Neural progenitor cell (in vitro differentiated cells): Measurements from ENCODE around the gene IP6K2. TPM values are rescaled to one million over a fixed set of nuclear protein-coding genes. Genes with fewer than 3 reads are reported as not detected.

Experiments
- DNase-seq: peaks from one replicate; pipeline ENCODE4 v3.0.0-alpha.2; 2016; ENCODE audit warnings: low spot score
- H2AFZ ChIP-seq: fragments of 200-600 bp; sonication (generic); replicated peaks from 2 replicates; pipeline ENCODE4 v1.6.1; 2016; ENCODE audit warnings: antibody characterized with exemption
- H3F3A ChIP-seq: fragments of 200-600 bp; sonication (generic); 2 replicates; pipeline ENCODE4 v1.6.1; 2016; ENCODE audit warnings: antibody characterized with exemption, low read depth
- H3K27ac ChIP-seq: fragments of 200-600 bp; sonication (generic); 2 replicates; pipeline ENCODE4 v1.5.1; 2016; ENCODE audit warnings: mild to moderate bottlenecking
- H3K27me3 ChIP-seq: fragments of 200-600 bp; sonication (generic); 2 replicates; pipeline ENCODE4 v1.6.1; 2016; ENCODE audit warnings: mild to moderate bottlenecking, moderate library complexity
- H3K36me3 ChIP-seq: fragments of 200-600 bp; sonication (generic); 2 replicates; pipeline ENCODE4 v1.5.1; 2016
- H3K4me1 ChIP-seq: fragments of 200-600 bp; sonication (generic); 2 replicates; pipeline ENCODE4 v1.6.1; 2016; ENCODE audit warnings: mixed run types
- H3K4me2 ChIP-seq: fragments of 200-600 bp; sonication (generic); 2 replicates; pipeline ENCODE4 v1.6.1; 2016
- H3K4me3 ChIP-seq: fragments of 200-600 bp; sonication (generic); 2 replicates; pipeline ENCODE4 v1.5.1; 2016
- H3K79me2 ChIP-seq: fragments of 200-600 bp; sonication (generic); 2 replicates; pipeline ENCODE4 v1.6.1; 2016; ENCODE audit warnings: low read depth
- H3K9ac ChIP-seq: fragments of 200-600 bp; sonication (generic); 2 replicates; pipeline ENCODE4 v1.6.1; 2016
- H3K9me3 ChIP-seq: fragments of 200-600 bp; sonication (generic); 2 replicates; pipeline ENCODE4 v1.5.1; 2016; ENCODE audit warnings: low read depth
- H4K20me1 ChIP-seq: fragments of 200-600 bp; sonication (generic); 2 replicates; pipeline ENCODE4 v1.6.1; 2016; ENCODE audit warnings: low read depth
- H3K27ac Mint-ChIP-seq: 3 replicates; pipeline ENCODE4 v1.8.0; 2021; ENCODE audit warnings: mixed read lengths
- H3K27me3 Mint-ChIP-seq: 2 replicates; pipeline ENCODE4 v1.8.0; 2022; ENCODE audit warnings: low read depth, mild to moderate bottlenecking, inconsistent platforms, moderate library complexity, mixed read lengths; ENCODE audit not compliant: insufficient read depth
- H3K36me3 Mint-ChIP-seq: 3 replicates; pipeline ENCODE4 v1.8.0; 2021; ENCODE audit warnings: mixed read lengths
- H3K4me1 Mint-ChIP-seq: 3 replicates; pipeline ENCODE4 v1.8.0; 2021; ENCODE audit warnings: mixed read lengths
- H3K4me3 Mint-ChIP-seq: 3 replicates; pipeline ENCODE4 v1.8.0; 2021; ENCODE audit warnings: mild to moderate bottlenecking, moderate library complexity, mixed read lengths
- H3K9me3 Mint-ChIP-seq: 3 replicates; pipeline ENCODE4 v1.8.0; 2020; ENCODE audit warnings: mixed read lengths
- CTCF ChIP-seq: fragments of 200-600 bp; sonication (generic); IDR thresholded peaks from 2 replicates; pipeline ENCODE4 v1.5.1; 2017; ENCODE audit warnings: antibody characterized with exemption, mild to moderate bottlenecking
- EZH2 ChIP-seq: fragments of 200-600 bp; sonication (generic); IDR thresholded peaks from 2 replicates; pipeline ENCODE4 v1.6.1; 2017; ENCODE audit warnings: antibody characterized with exemption, mild to moderate bottlenecking, moderate library complexity
- EZH2phosphoT487 ChIP-seq: fragments of 200-600 bp; sonication (generic); IDR thresholded peaks from 2 replicates; pipeline ENCODE4 v1.6.1; 2017; ENCODE audit warnings: antibody characterized with exemption
- total RNA-seq: library from RNA; depleted of rRNA; stranded (reverse); fragments of >200 nt; gene quantifications from 2 replicates; pipeline ENCODE4 v1.2.3, GENCODE V29; 2015; ENCODE audit warnings: low replicate concordance

The IP6K2 gene
- total RNA-seq, 1 donor from 2014 or later = 130 TPM

GRCh38 chr3:48688737-48689075 is 28.3 kb downstream of the IP6K2 start:
- Histone ChIP-seq H3K36me3 (peaks cover 20% of the 10 kb centered on the region), H3F3A (peaks cover 68% of the 10 kb centered on the region), H3K4me3 (no peak overlapping the region), H4K20me1 (peaks cover 88% of the 10 kb centered on the region), H3K9me3 (no peaks in the 10 kb centered on the region), H3K4me2 (no peak overlapping the region), H2AFZ (no peak overlapping the region), H3K27ac (no peak overlapping the region), H3K4me1 (peaks cover 9% of the 10 kb centered on the region), H3K9ac (no peak overlapping the region), H3K79me2 (peaks cover 43% of the 10 kb centered on the region), H3K27me3 (no peaks in the 10 kb centered on the region)
- no peak overlapping the region for H3K27ac Mint-ChIP-seq
- DNase-seq = no peak
- H3K4me1 Mint-ChIP-seq = peaks cover 15% of the 10 kb centered on the region
- peaks cover 5% of the 10 kb centered on the region for H3K27me3 Mint-ChIP-seq
- no peak overlapping the region for H3K4me3 Mint-ChIP-seq
- peaks cover 25% of the 10 kb centered on the region for H3K36me3 Mint-ChIP-seq
- no peaks in the 10 kb centered on the region for H3K9me3 Mint-ChIP-seq
- TF ChIP-seq EZH2 (no peak), EZH2phosphoT487 (no peak), CTCF (no peak)

GRCh38 chr3:48688032-48688736 is 28.8 kb downstream of the IP6K2 start:
- Mint-ChIP-seq H3K36me3 (peaks cover 22% of the 10 kb centered on the region), H3K9me3 (no peaks in the 10 kb centered on the region), H3K27ac (no peak overlapping the region), H3K27me3 (peaks cover 5% of the 10 kb centered on the region), H3K4me3 (peak overlapping the region; percentile 30), H3K4me1 (peaks cover 20% of the 10 kb centered on the region)
- Histone ChIP-seq H3K4me1 (peaks cover 9% of the 10 kb centered on the region), H3K79me2 (peaks cover 43% of the 10 kb centered on the region), H3K27me3 (no peaks in the 10 kb centered on the region), H3K27ac (no peak overlapping the region), H3K9ac (no peak overlapping the region), H2AFZ (no peak overlapping the region), H4K20me1 (peaks cover 88% of the 10 kb centered on the region), H3K4me3 (no peak overlapping the region), H3F3A (peaks cover 63% of the 10 kb centered on the region), H3K36me3 (peaks cover 15% of the 10 kb centered on the region), H3K9me3 (no peaks in the 10 kb centered on the region), H3K4me2 (no peak overlapping the region)
- DNase-seq = no peak
- TF ChIP-seq EZH2phosphoT487 (no peak), CTCF (no peak), EZH2 (no peak)

- Histone ChIP-seq H3K4me2 (no peak overlapping the region), H3K4me3 (no peak overlapping the region), H3K27me3 (no peaks in the 10 kb centered on the region), H3K4me1 (peaks cover 9% of the 10 kb centered on the region), H3K36me3 (peaks cover 7% of the 10 kb centered on the region), H3K9ac (no peak overlapping the region), H3K79me2 (peaks cover 39% of the 10 kb centered on the region), H3K27ac (no peak overlapping the region), H2AFZ (no peak overlapping the region), H3F3A (peaks cover 54% of the 10 kb centered on the region), H4K20me1 (peaks cover 83% of the 10 kb centered on the region), H3K9me3 (no peaks in the 10 kb centered on the region)
- Mint-ChIP-seq H3K27ac (no peak overlapping the region), H3K4me1 (peaks cover 20% of the 10 kb centered on the region), H3K9me3 (no peaks in the 10 kb centered on the region), H3K36me3 (peaks cover 17% of the 10 kb centered on the region), H3K4me3 (no peak overlapping the region), H3K27me3 (peaks cover 5% of the 10 kb centered on the region)
- TF ChIP-seq EZH2phosphoT487 (no peak), CTCF (no peak), EZH2 (no peak)
- DNase-seq = no peak
These were observed 29.8 kb downstream of the IP6K2 start for GRCh38 chr3:48687220-48687678.
